CD4-positive, alpha-beta T cell (primary cell): Measurements from ENCODE around the gene TRIM50. TPM values are rescaled to one million over a fixed set of nuclear protein-coding genes. Genes with fewer than 3 reads are reported as not detected.

Experiments used
- ATAC-seq: fragments of 200-7000 bp; cut with Tn5 transposase; one replicate; pipeline ENCODE4 v1.10.0; 2022; ENCODE audit warnings: mild to moderate bottlenecking; ENCODE audit not compliant: poor library complexity
- CTCF ChIA-PET: fragments of 350-600 bp; sonication (Branson Sonifier 250); formaldehyde crosslinking; loops from one replicate; lab custom pipeline; 2021; ENCODE audit warnings: antibody characterized with exemption, inconsistent platforms; lab: Charles Lee
- POLR2A ChIA-PET: fragments of 350-600 bp; sonication (Branson Sonifier 250); formaldehyde crosslinking; loops from one replicate; lab custom pipeline; 2021; ENCODE audit warnings: antibody characterized with exemption, inconsistent platforms; lab: Charles Lee
- DNase-seq, 14 experiments: peaks; one replicate each; pipeline ENCODE4 v3.0.0-alpha.2; 2013 to 2020; ENCODE audit warnings: mixed read lengths in 2 of 14
- H3K27ac ChIP-seq, 2 donors: one replicate each; pipeline versions ENCODE4 v1.5.1 to v1.7.0; 2013; ENCODE audit warnings: low read length in 2 of 2, low read depth in 1 of 2, mild to moderate bottlenecking in 1 of 2
- H3K27me3 ChIP-seq, 2 experiments: 1 replicate in 1 of 2; 2 replicates in 1 of 2; pipeline versions ENCODE4 v1.6.1 to v1.7.0; 2013; ENCODE audit warnings: low read length in 2 of 2, control low read depth in 1 of 2, mild to moderate bottlenecking in 1 of 2, moderate library complexity in 1 of 2; ENCODE audit not compliant: insufficient read depth in 2 of 2, control insufficient read depth in 1 of 2
- H3K36me3 ChIP-seq: one replicate; pipeline ENCODE4 v1.6.1; 2013; ENCODE audit warnings: low read length, control low read depth; ENCODE audit not compliant: insufficient read depth
- H3K4me1 ChIP-seq: one replicate; pipeline ENCODE4 v1.6.1; 2013; ENCODE audit warnings: low read length, control low read depth; ENCODE audit not compliant: insufficient read depth
- H3K4me3 ChIP-seq: one replicate; pipeline ENCODE4 v1.5.1; 2013; ENCODE audit warnings: mild to moderate bottlenecking, low read length, moderate library complexity
- H3K9me3 ChIP-seq, 2 experiments: 1 replicate in 1 of 2; 2 replicates in 1 of 2; pipeline versions ENCODE4 v1.6.1 to v1.7.0; 2013; ENCODE audit warnings: low read length in 2 of 2, mild to moderate bottlenecking in 2 of 2, control low read depth in 1 of 2, moderate library complexity in 1 of 2; ENCODE audit not compliant: control insufficient read depth in 1 of 2, insufficient read depth in 1 of 2
- H3K27ac Mint-ChIP-seq: one replicate; pipeline ENCODE4 v1.8.0; 2020; ENCODE audit warnings: mixed read lengths
- H3K27me3 Mint-ChIP-seq: one replicate; pipeline ENCODE4 v1.8.0; 2021; ENCODE audit warnings: mixed read lengths
- H3K36me3 Mint-ChIP-seq: one replicate; pipeline ENCODE4 v1.8.0; 2021; ENCODE audit warnings: low read depth, mixed read lengths
- H3K4me1 Mint-ChIP-seq: one replicate; pipeline ENCODE4 v1.8.0; 2021; ENCODE audit warnings: low read depth, mixed read lengths
- H3K4me3 Mint-ChIP-seq: one replicate; pipeline ENCODE4 v1.8.0; 2020; ENCODE audit warnings: mild to moderate bottlenecking, mixed read lengths
- H3K9me3 Mint-ChIP-seq: one replicate; pipeline ENCODE4 v1.8.0; 2020; ENCODE audit warnings: mixed read lengths
- intact Hi-C, 2 experiments: fragments of 100-400 bp; cut with DNase I in 1 of 2; cut with micrococcal nuclease in 1 of 2; formaldehyde crosslinking; loops; one replicate each; pipeline versions ENCODE4 v1.15.1 to v1.9.0; 2023 to 2025; cut with DNase I, micrococcal nuclease
- total RNA-seq, 174 experiments: library from RNA in 2 of 174; stranded (reverse) in 2 of 174; gene quantifications; one replicate each; pipeline ENCODE4 v1.2.3 and lab custom pipeline; 2021 to 2026
- TF ChIP-seq, protein P1 (sequence below): fragments of 200-600 bp; IDR thresholded peaks from one replicate; pipeline ENCODE4 v1.8.0; 2022; ENCODE audit warnings: antibody characterized with exemption, mild to moderate bottlenecking

Gene TRIM50
- total RNA-seq, 2 experiments from 2014 or later = 0.17 TPM; not detected in 1

DNA sequence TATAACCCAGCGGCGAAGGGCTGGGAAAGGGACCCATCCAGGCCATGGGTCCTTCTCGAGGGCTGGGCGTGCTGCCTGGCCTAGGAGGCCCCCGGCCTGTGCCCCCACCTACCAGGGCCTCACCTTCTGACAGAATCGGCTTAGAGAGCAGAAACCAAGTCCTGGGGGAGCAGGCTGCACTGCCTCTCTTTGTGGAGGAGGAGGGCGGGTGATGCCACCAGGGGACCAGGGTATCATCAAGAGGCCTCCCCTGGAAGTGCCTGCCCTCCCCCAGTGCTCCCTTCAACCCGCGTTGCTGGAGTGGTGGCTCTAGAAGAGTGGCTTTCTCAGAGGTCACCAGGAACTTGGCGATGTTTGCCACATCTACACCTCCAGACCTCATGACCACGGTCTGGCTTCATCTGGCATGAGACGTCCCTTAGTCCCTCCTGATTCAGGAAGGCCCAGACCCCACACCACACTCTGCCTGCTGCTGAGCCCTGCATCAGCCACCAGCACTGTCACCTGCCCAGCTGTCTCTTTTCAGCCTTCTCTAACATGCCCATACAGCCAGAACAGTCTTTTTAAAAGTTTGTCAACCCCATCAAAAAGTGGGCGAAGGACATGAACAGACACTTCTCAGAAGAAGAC is 32.0 kb upstream of the TRIM50 start:
- Mint-ChIP-seq H3K4me1 (no peaks in the 10 kb centered on the region), H3K36me3 (no peaks in the 10 kb centered on the region), H3K27ac (no peak overlapping the region), H3K27me3 (no peaks in the 10 kb centered on the region), H3K4me3 (no peak overlapping the region), H3K9me3 (no peaks in the 10 kb centered on the region)
- intact Hi-C loops = no loop called here
- Histone ChIP-seq H3K4me1 (peaks cover 9% of the 10 kb centered on the region), H3K36me3 (no peaks in the 10 kb centered on the region), H3K27me3 (no peaks in the 10 kb centered on the region), H3K4me3 (no peak overlapping the region), H3K27ac (no peak overlapping the region), H3K9me3 (no peaks in the 10 kb centered on the region)
- DNase-seq (no peak), ATAC-seq (no peak)
- POLR2A ChIA-PET = no interaction called here
- CTCF ChIA-PET = no interaction called here
- TF ChIP-seq, protein P1, sequence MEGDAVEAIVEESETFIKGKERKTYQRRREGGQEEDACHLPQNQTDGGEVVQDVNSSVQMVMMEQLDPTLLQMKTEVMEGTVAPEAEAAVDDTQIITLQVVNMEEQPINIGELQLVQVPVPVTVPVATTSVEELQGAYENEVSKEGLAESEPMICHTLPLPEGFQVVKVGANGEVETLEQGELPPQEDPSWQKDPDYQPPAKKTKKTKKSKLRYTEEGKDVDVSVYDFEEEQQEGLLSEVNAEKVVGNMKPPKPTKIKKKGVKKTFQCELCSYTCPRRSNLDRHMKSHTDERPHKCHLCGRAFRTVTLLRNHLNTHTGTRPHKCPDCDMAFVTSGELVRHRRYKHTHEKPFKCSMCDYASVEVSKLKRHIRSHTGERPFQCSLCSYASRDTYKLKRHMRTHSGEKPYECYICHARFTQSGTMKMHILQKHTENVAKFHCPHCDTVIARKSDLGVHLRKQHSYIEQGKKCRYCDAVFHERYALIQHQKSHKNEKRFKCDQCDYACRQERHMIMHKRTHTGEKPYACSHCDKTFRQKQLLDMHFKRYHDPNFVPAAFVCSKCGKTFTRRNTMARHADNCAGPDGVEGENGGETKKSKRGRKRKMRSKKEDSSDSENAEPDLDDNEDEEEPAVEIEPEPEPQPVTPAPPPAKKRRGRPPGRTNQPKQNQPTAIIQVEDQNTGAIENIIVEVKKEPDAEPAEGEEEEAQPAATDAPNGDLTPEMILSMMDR = no peak

DNA sequence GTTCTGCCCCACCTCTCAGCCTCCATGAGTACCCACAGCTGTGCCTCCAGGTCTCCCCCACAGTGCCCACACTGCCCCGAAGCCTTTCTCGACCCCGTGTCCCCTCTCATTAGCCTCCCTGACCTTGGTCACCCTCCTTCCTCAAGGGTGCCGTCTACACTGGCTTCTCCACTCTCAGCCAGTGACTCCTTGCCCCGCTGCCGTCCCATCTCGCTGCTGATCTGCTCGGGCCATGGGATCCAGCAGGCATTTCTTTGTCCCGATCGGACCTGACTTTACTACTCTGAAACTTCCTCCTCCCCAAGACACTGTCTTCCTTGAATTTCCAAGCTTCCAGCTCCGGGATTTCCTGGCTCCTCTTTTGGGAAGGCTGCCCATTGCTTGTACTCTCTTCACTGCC is 31.4 kb upstream of the TRIM50 start:
- Mint-ChIP-seq H3K36me3 (no peaks in the 10 kb centered on the region), H3K27me3 (no peaks in the 10 kb centered on the region), H3K4me1 (no peaks in the 10 kb centered on the region), H3K4me3 (no peak overlapping the region), H3K9me3 (no peaks in the 10 kb centered on the region), H3K27ac (no peak overlapping the region)
- no peaks in the 10 kb centered on the region for H3K36me3 ChIP-seq
- H3K9me3 ChIP-seq = no peaks in the 10 kb centered on the region
- H3K4me1 ChIP-seq = peaks cover 9% of the 10 kb centered on the region
- intact Hi-C loops = no loop called here
- DNase-seq = no peak
- TF ChIP-seq, protein P1 = no peak
- POLR2A ChIA-PET = no interaction called here
- H3K27ac ChIP-seq = no peak overlapping the region
- CTCF ChIA-PET = no interaction called here
- ATAC-seq = no peak
- no peaks in the 10 kb centered on the region for H3K27me3 ChIP-seq
- H3K4me3 ChIP-seq = no peak overlapping the region

DNA sequence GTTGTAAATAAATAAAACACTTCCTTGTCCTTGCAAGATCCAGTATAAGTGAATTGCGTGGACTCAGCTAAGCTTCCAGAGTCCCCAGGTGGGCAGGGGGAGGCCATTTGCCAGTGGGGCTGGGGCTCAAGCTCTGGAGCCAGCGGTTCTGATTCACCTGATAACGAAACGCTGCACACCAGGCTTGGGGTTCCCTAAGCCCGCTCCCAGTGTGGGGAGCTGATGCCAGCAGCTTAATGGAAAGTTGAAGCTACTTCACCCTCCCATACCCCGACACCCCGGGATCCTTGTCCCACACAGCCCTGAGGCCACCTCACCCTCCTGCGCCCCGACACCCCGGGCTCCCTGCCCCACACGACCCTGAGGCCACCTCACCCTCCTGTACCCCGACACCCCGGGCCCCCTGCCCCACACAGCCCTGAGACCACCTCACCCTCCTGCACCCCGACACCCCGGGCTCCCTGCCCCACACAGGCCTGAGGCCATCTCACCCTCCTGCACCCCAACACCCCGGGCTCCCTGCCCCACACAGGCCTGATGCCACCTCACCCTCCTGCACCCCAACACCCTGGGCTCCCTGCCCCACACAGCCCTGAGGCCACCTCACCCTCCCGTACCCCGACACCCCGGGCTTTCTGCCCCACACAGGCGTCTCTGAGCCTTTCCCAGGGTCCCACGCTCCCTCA is 30.9 kb upstream of the TRIM50 start:
- no peaks in the 10 kb centered on the region for H3K4me1 Mint-ChIP-seq

More for the DNA sequence above, 30.9 kb upstream of the TRIM50 start:
- Mint-ChIP-seq H3K27me3 (no peaks in the 10 kb centered on the region), H3K4me3 (peak overlapping the region; percentile 25), H3K9me3 (no peaks in the 10 kb centered on the region), H3K36me3 (no peaks in the 10 kb centered on the region), H3K27ac (peak overlapping the region; percentile 59)
- Histone ChIP-seq H3K27me3 (no peaks in the 10 kb centered on the region), H3K27ac (no peak overlapping the region), H3K9me3 (peaks cover 0 to 6% of the 10 kb centered on the region in 2 experiments), H3K4me3 (no peak overlapping the region), H3K36me3 (no peaks in the 10 kb centered on the region), H3K4me1 (peaks cover 9% of the 10 kb centered on the region)
- TF ChIP-seq, protein P1 = no peak
- DNase-seq (no peak), ATAC-seq (no peak)
- ChIA-PET CTCF (no interaction called here), POLR2A (no interaction called here)
- intact Hi-C loops = no loop called here
